ENCODE data around the gene NDUFB10. TPM values are rescaled to one million over a fixed set of nuclear protein-coding genes. Genes with fewer than 3 reads are reported as not detected.

Gene NDUFB10
- polyA plus RNA-seq, 1 of the 3 experiments (the other 2 are of a cell fraction): 468 TPM

GRCh38 chr16:1930338-1930720, 29.0 kb upstream of the NDUFB10 start:
- 66% methylated on average over 4 of the region's 10 CpGs for WGBS (ENCODE audit: low lambda C conversion rate)
- Histone ChIP-seq H3K4me2 (no peak overlapping the region), H3K4me1 (ENCODE audit: control insufficient read depth in 1 of 2, insufficient read depth in 2 of 2, low read depth in 1 of 2, low read length in 1 of 2) (peaks cover 0 to 17% of the 10 kb centered on the region in 2 experiments; a peak in 1 of 4 replicates), H3K4me3 (ENCODE audit: low read depth in 2 of 2, low read length in 1 of 2) (no peak overlapping the region), H4K20me1 (ENCODE audit: insufficient read depth) (no peaks in the 10 kb centered on the region), H3K27ac (ENCODE audit: low read depth in 2 of 2, low read length in 1 of 2) (no peak overlapping the region), H3K9ac (no peak overlapping the region), H3K36me3 (replicated peaks in 1 of 2; ENCODE audit: control insufficient read depth in 1 of 2, insufficient read depth in 2 of 2, low read length in 1 of 2) (no peaks in the 10 kb centered on the region), H3K9me2 (no peaks in the 10 kb centered on the region), H3F3A (replicated peaks; ENCODE audit: insufficient read depth) (no peaks in the 10 kb centered on the region), H3K9me3 (no peaks in the 10 kb centered on the region), H2AFZ (ENCODE audit: low read depth) (no peak overlapping the region), H3K79me2 (ENCODE audit: insufficient read depth) (no peaks in the 10 kb centered on the region), H3K27me3 (ENCODE audit: insufficient read depth) (no peaks in the 10 kb centered on the region)
- no peak for TF ChIP-seq MAX (IDR thresholded peaks at IDR 0.05; ENCODE audit: low read depth)
- no peak for DNase-seq
- ChIA-PET POLR2A (no interaction called here), CTCF (interaction anchor here (0.6 to 5.2 kb wide), 28 partner anchors 9 to 838 kb away, joined by 3 to 137 read pairs (median 7); partner anchors contain the start of genes HS3ST6, MEIOB, MSRB1 and NDUFB10)

- Histone ChIP-seq H3F3A (replicated peaks; ENCODE audit: insufficient read depth) (no peaks in the 10 kb centered on the region), H3K36me3 (replicated peaks in 1 of 2; ENCODE audit: control insufficient read depth in 1 of 2, insufficient read depth in 2 of 2, low read length in 1 of 2) (no peaks in the 10 kb centered on the region), H3K27me3 (ENCODE audit: insufficient read depth) (no peaks in the 10 kb centered on the region), H3K4me1 (ENCODE audit: control insufficient read depth in 1 of 2, insufficient read depth in 2 of 2, low read depth in 1 of 2, low read length in 1 of 2) (peaks cover 0 to 17% of the 10 kb centered on the region in 2 experiments; a peak in 1 of 4 replicates), H3K9me3 (no peaks in the 10 kb centered on the region), H4K20me1 (ENCODE audit: insufficient read depth) (no peaks in the 10 kb centered on the region), H2AFZ (ENCODE audit: low read depth) (no peak overlapping the region), H3K27ac (ENCODE audit: low read depth in 2 of 2, low read length in 1 of 2) (peak overlapping the region in 1 of 2 experiments; percentile 54; a peak in 1 of 4 replicates), H3K79me2 (ENCODE audit: insufficient read depth) (no peaks in the 10 kb centered on the region), H3K4me3 (ENCODE audit: low read depth in 2 of 2, low read length in 1 of 2) (no peak overlapping the region), H3K9ac (no peak overlapping the region), H3K4me2 (no peak overlapping the region), H3K9me2 (no peaks in the 10 kb centered on the region)
- ChIA-PET POLR2A (interaction anchor here (0.7 to 1.3 kb wide), 4 partner anchors 11 to 150 kb away, joined by 3 to 11 read pairs (median 3); partner anchors contain the start of genes MSRB1, RPS2 and SPSB3), CTCF (interaction anchor here (0.6 to 1.8 kb wide), 11 partner anchors 9 to 106 kb away, joined by 3 to 18 read pairs (median 4); partner anchors contain the start of genes FAHD1, HAGH and MSRB1)
- TF ChIP-seq CTCF (IDR thresholded peaks at IDR 0.05) (no peak), RAD21 (IDR thresholded peaks at IDR 0.05; ENCODE audit: low read length) (peak; percentile 48), POLR2AphosphoS5 (IDR thresholded peaks at IDR 0.05; ENCODE audit: low read depth, low read length) (no peak), TEAD4 (IDR thresholded peaks at IDR 0.05; ENCODE audit: borderline replicate concordance, insufficient read depth) (no peak), JUND (IDR thresholded peaks at IDR 0.05) (no peak), RXRA (IDR thresholded peaks at IDR 0.05; ENCODE audit: borderline replicate concordance, low read depth) (no peak), TCF12 (IDR thresholded peaks at IDR 0.05) (no peak), GATA2 (CRISPR knock-in tag; IDR thresholded peaks at IDR 0.05) (no peak), TAF1 (IDR thresholded peaks at IDR 0.05; ENCODE audit: borderline replicate concordance, low read depth, low read length) (no peak), NFIC (IDR thresholded peaks at IDR 0.05; ENCODE audit: borderline replicate concordance) (no peak), EZH2phosphoT487 (IDR thresholded peaks at IDR 0.05; ENCODE audit: borderline replicate concordance, low read depth) (no peak), EP300 (IDR thresholded peaks at IDR 0.05; ENCODE audit: borderline replicate concordance in 1 of 2, low read depth in 1 of 2, low read length in 1 of 2) (0 out of 4 replicates have a peak, but pooled peaks of 1 of the 2 experiments have one; percentile 18), YY1 (IDR thresholded peaks at IDR 0.05; ENCODE audit: low read depth) (no peak), SMC3 (IDR thresholded peaks at IDR 0.05; ENCODE audit: low read depth, low read length) (peak; percentile 38; the same call in 1 of the 2 replicates), MXI1 (IDR thresholded peaks at IDR 0.05; ENCODE audit: low read depth, low read length) (no peak), RCOR1 (IDR thresholded peaks at IDR 0.05; ENCODE audit: low read length) (no peak)
- WGBS (ENCODE audit: low lambda C conversion rate): 81% methylated on average over 12 of the region's 19 CpGs
- no peak for DNase-seq
Measured at GRCh38 chr16:1932050-1933028, 27.0 kb upstream of the NDUFB10 start.
